IMR-90 (cell line): ENCODE results near the gene HNF1B. TPM values are rescaled to one million over a fixed set of nuclear protein-coding genes. Genes with fewer than 3 reads are reported as not detected.

ENCODE experiments used
- ATAC-seq: fragments of 200-7000 bp; cut with Tn5 transposase; 2 replicates; pipeline ENCODE4 v1.9.1; 2020; ENCODE audit warnings: low read depth, mild to moderate bottlenecking, moderate library complexity
- BruUV-seq: library from RNA; stranded (reverse); fragments of 400-500 nt; replicated peaks from 2 replicates; lab custom pipeline; 2021; lab: Mats Ljungman, UMichigan
- CTCF ChIA-PET: fragments of 300-600 bp; formaldehyde crosslinking; extraction: SDS; loops from one replicate; lab custom pipeline; 2021; ENCODE audit warnings: antibody characterized with exemption; lab: Yijun Ruan, JAX
- POLR2A ChIA-PET: fragments of 300-600 bp; sonication (Branson Sonifier 250); formaldehyde crosslinking; loops from one replicate; lab custom pipeline; 2022; ENCODE audit warnings: antibody characterized with exemption; ENCODE audit not compliant: unreplicated experiment; lab: Charles Lee
- DNase-seq: peaks from one replicate; pipeline ENCODE4 v3.0.0; 2013
- H2AFZ ChIP-seq: replicated peaks from 2 replicates; pipeline ENCODE3; 2013; ENCODE audit warnings: low read length, mild to moderate bottlenecking; ENCODE audit not compliant: poor library complexity
- H2AK5ac ChIP-seq: 2 replicates; pipeline ENCODE4 v1.6.1; 2013; ENCODE audit warnings: low read depth, low read length, inconsistent platforms
- H2AK9ac ChIP-seq: replicated peaks from 2 replicates; pipeline ENCODE3; 2013; ENCODE audit warnings: mild to moderate bottlenecking, low read depth, low read length, moderate library complexity; ENCODE audit not compliant: poor library complexity
- H2BK120ac ChIP-seq: 2 replicates; pipeline ENCODE4 v1.6.1; 2013; ENCODE audit warnings: low read depth, low read length, inconsistent platforms
- H2BK15ac ChIP-seq: 3 replicates; pipeline ENCODE4 v1.6.1; 2013; ENCODE audit warnings: low read depth, low read length, inconsistent platforms
- H2BK20ac ChIP-seq: 2 replicates; pipeline ENCODE4 v1.6.1; 2013; ENCODE audit warnings: low read depth, mild to moderate bottlenecking, inconsistent platforms, low read length, moderate library complexity
- H2BK5ac ChIP-seq: 2 replicates; pipeline ENCODE4 v1.6.1; 2013; ENCODE audit warnings: mild to moderate bottlenecking, low read depth, low read length, inconsistent platforms; ENCODE audit not compliant: poor library complexity, severe bottlenecking
- H3K14ac ChIP-seq: replicated peaks from 2 replicates; pipeline ENCODE4 v1.6.1; 2013; ENCODE audit warnings: low read depth, low read length, inconsistent platforms
- H3K18ac ChIP-seq: 2 replicates; pipeline ENCODE4 v1.6.1; 2013; ENCODE audit warnings: low read depth, low read length, control low read depth
- H3K23ac ChIP-seq: 2 replicates; pipeline ENCODE4 v1.6.1; 2013; ENCODE audit warnings: low read depth, low read length, inconsistent platforms
- H3K27ac ChIP-seq: 2 replicates; pipeline ENCODE4 v1.5.1; 2013; ENCODE audit warnings: mild to moderate bottlenecking, control low read depth, low read length; ENCODE audit not compliant: insufficient read depth
- H3K27me3 ChIP-seq: 2 replicates; pipeline ENCODE4 v1.6.1; 2013; ENCODE audit warnings: low read length; ENCODE audit not compliant: control insufficient read depth, insufficient read depth
- H3K36me3 ChIP-seq: 2 replicates; pipeline ENCODE4 v1.6.1; 2013; ENCODE audit warnings: low read length, mixed read lengths; ENCODE audit not compliant: control insufficient read depth, insufficient read depth
- H3K4ac ChIP-seq: 2 replicates; pipeline ENCODE4 v1.6.1; 2013; ENCODE audit warnings: low read depth, low read length, inconsistent platforms
- H3K4me1 ChIP-seq: 2 replicates; pipeline ENCODE4 v1.6.1; 2013; ENCODE audit warnings: low read length, mixed read lengths; ENCODE audit not compliant: control insufficient read depth, insufficient read depth
- H3K4me2 ChIP-seq: 2 replicates; pipeline ENCODE4 v1.6.1; 2013; ENCODE audit warnings: low read depth, mild to moderate bottlenecking, control low read depth, low read length, moderate library complexity
- H3K4me3 ChIP-seq: 2 replicates; pipeline ENCODE4 v1.5.1; 2013; ENCODE audit warnings: low read depth, mild to moderate bottlenecking, control low read depth, low read length, moderate library complexity; ENCODE audit not compliant: insufficient read depth
- H3K56ac ChIP-seq: 2 replicates; pipeline ENCODE4 v1.6.1; 2013; ENCODE audit warnings: low read length, inconsistent platforms; ENCODE audit not compliant: insufficient read depth; ENCODE audit errors: extremely low read depth
- H3K79me1 ChIP-seq, 2 experiments: 2 replicates each; pipeline ENCODE4 v1.6.1; 2013; ENCODE audit warnings: low read length in 2 of 2, inconsistent platforms in 1 of 2, low read depth in 1 of 2
- H3K9ac ChIP-seq: 2 replicates; pipeline ENCODE4 v1.6.1; 2013; ENCODE audit warnings: low read depth, low read length, control low read depth
- H3K9me1 ChIP-seq: 2 replicates; pipeline ENCODE4 v1.6.1; 2013; ENCODE audit warnings: low read length, inconsistent platforms; ENCODE audit not compliant: insufficient read depth
- H3K9me3 ChIP-seq: 2 replicates; pipeline ENCODE4 v1.6.1; 2013; ENCODE audit warnings: low read length; ENCODE audit not compliant: control insufficient read depth, insufficient read depth
- H4K20me1 ChIP-seq: 2 replicates; pipeline ENCODE4 v1.6.1; 2013; ENCODE audit warnings: low read length, inconsistent platforms; ENCODE audit not compliant: insufficient read depth
- H4K5ac ChIP-seq: 2 replicates; pipeline ENCODE4 v1.6.1; 2013; ENCODE audit warnings: mild to moderate bottlenecking, low read depth, low read length, control low read depth
- H4K8ac ChIP-seq, 2 experiments: 2 replicates each; pipeline ENCODE4 v1.6.1; 2013; ENCODE audit warnings: low read depth in 2 of 2, low read length in 2 of 2, control low read depth in 1 of 2, inconsistent platforms in 1 of 2
- H4K91ac ChIP-seq: 2 replicates; pipeline ENCODE4 v1.6.1; 2013; ENCODE audit warnings: low read depth, low read length, inconsistent platforms; ENCODE audit not compliant: insufficient read depth
- BHLHE40 ChIP-seq: fragments of 150-350 bp; IDR thresholded peaks from 2 replicates; pipeline ENCODE4 v1.6.1; 2016; ENCODE audit warnings: mild to moderate bottlenecking, low read depth, low read length
- CHD1 ChIP-seq: IDR thresholded peaks from 2 replicates; pipeline ENCODE4 v1.6.1; 2012; ENCODE audit warnings: low read depth, low read length, improper control_type of control experiment
- MAFK ChIP-seq: IDR thresholded peaks from 2 replicates; pipeline ENCODE4 v1.6.1; 2012; ENCODE audit warnings: low read depth, low read length, improper control_type of control experiment
- MXI1 ChIP-seq: IDR thresholded peaks from 2 replicates; pipeline ENCODE4 v1.6.1; 2012; ENCODE audit warnings: low read depth, mild to moderate bottlenecking, low read length, moderate library complexity, borderline replicate concordance
- NFE2L2 ChIP-seq: fragments of 150-350 bp; IDR thresholded peaks from 2 replicates; pipeline ENCODE4 v1.6.1; 2016; ENCODE audit warnings: low read depth, mild to moderate bottlenecking, low read length
- SMC3 ChIP-seq: fragments of 150-350 bp; IDR thresholded peaks from 2 replicates; pipeline ENCODE4 v1.6.1; 2016; ENCODE audit warnings: low read depth, mild to moderate bottlenecking, antibody characterized with exemption, low read length, moderate library complexity
- WGBS, 2 experiments: methylation state at CpG; one replicate each; pipeline versions ENCODE4 v1.1.5 to v1.1.7; 2013; ENCODE audit warnings: missing lambda C conversion rate in 2 of 2; ENCODE audit not compliant: insufficient read length in 1 of 2; ENCODE audit errors: extremely low coverage in 2 of 2; 5-methylcytosine and 5-hydroxymethylcytosine counted together
- dilution Hi-C: fragments of 300-500 bp; cut with HindIII; formaldehyde crosslinking; loops from one replicate; pipeline ENCODE4 v1.14.3; 2018; ENCODE audit warnings: low sequenced_read_pairs; ENCODE audit not compliant: unreplicated experiment
- in situ Hi-C: fragments of 300-500 bp; cut with MboI; formaldehyde crosslinking; loops from 3 replicates; pipeline ENCODE4 v1.14.3; 2019; ENCODE audit warnings: low sequenced_read_pairs, inconsistent platforms, mixed read lengths
- intact Hi-C: fragments of 100-400 bp; cut with micrococcal nuclease; formaldehyde crosslinking; loops from 2 replicates; pipeline ENCODE4 v1.10.0; 2022
- polyA plus RNA-seq, 3 experiments: library from polyadenylated mRNA; depleted of rRNA; stranded (reverse); fragments of >200 nt; gene quantifications; 2 replicates each; pipeline ENCODE4 v1.2.3, GENCODE V29; 2012; ENCODE audit warnings: low replicate concordance in 1 of 3
- total RNA-seq: library from RNA; depleted of rRNA; stranded (reverse); fragments of >200 nt; gene quantifications from 2 replicates; pipeline ENCODE4 v1.2.3, GENCODE V29; 2012
- TF ChIP-seq, protein P1 (sequence below): fragments of 150-350 bp; IDR thresholded peaks from 2 replicates; pipeline ENCODE4 v1.6.1; 2017; ENCODE audit warnings: mild to moderate bottlenecking, antibody characterized with exemption, low read length, low read depth

Gene HNF1B
- total and polyA plus RNA-seq, 2 of the 4 experiments (the other 2 are of a cell fraction) = not detected

DNA sequence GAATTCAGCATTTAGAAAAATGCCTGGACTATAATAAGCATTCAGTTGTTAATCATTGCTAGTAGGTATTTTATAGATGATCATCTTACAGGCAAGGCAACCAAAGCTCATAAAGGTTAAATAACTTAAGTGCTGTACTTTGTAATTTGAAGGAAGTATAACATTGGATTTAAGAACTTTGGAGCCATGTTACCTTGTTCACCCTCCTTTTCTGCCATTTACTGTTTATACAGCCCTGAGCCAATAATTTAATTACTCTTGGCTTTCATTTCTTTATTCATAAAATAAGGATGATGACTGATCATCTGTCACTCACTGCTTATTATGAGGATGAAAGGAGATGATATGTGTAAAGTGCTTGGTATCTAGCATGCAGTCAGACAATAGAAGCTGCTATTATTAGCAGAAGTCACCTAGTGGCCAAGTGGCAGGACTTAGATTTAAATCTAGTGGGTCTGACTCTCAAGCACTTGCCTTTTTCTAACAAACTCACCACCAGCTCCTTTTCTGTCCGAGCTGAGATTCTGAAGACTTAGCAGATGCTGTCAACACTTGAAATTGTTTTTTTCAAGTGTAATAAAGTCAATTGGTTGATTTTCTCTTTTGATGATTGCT is 83.4 kb downstream of the HNF1B start:
- CTCF ChIA-PET = interaction anchor here (0.5 to 1.4 kb wide), 2 partner anchors 11 kb away, joined by 4 to 10 read pairs; no protein-coding TSS in a partner anchor
- ATAC-seq = no peak
- H2AFZ ChIP-seq = no peak overlapping the region

More for the DNA sequence above, 83.4 kb downstream of the HNF1B start:
- Histone ChIP-seq H3K4me2 (no peak overlapping the region), H4K91ac (no peak overlapping the region), H4K8ac (no peak overlapping the region), H3K9me3 (no peaks in the 10 kb centered on the region), H3K9me1 (no peaks in the 10 kb centered on the region), H2BK5ac (no peak overlapping the region), H3K9ac (no peak overlapping the region), H3K4ac (no peak overlapping the region), H3K18ac (no peak overlapping the region), H3K27ac (no peak overlapping the region), H3K79me1 (no peaks in the 10 kb centered on the region), H4K20me1 (no peaks in the 10 kb centered on the region), H3K14ac (no peak overlapping the region), H3K4me3 (no peak overlapping the region), H3K23ac (no peak overlapping the region), H2AK9ac (no peak overlapping the region), H2AK5ac (no peak overlapping the region), H2BK20ac (no peak overlapping the region), H3K56ac (no peak overlapping the region), H4K5ac (no peak overlapping the region), H3K4me1 (no peaks in the 10 kb centered on the region), H2BK15ac (no peak overlapping the region), H3K27me3 (no peaks in the 10 kb centered on the region), H2BK120ac (no peak overlapping the region), H3K36me3 (no peaks in the 10 kb centered on the region)
- in situ Hi-C loops (no loop called here), dilution Hi-C loops (no loop called here), intact Hi-C loops (no loop called here)
- TF ChIP-seq MXI1 = no peak
- no peak for TF ChIP-seq CHD1
- no peak for TF ChIP-seq SMC3
- no peak for TF ChIP-seq MAFK
- no peak for TF ChIP-seq BHLHE40
- TF ChIP-seq NFE2L2 = no peak
- TF ChIP-seq, protein P1, sequence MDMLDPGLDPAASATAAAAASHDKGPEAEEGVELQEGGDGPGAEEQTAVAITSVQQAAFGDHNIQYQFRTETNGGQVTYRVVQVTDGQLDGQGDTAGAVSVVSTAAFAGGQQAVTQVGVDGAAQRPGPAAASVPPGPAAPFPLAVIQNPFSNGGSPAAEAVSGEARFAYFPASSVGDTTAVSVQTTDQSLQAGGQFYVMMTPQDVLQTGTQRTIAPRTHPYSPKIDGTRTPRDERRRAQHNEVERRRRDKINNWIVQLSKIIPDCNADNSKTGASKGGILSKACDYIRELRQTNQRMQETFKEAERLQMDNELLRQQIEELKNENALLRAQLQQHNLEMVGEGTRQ = no peak
- no TSS peak for BruUV-seq
- no CpG with 5 or more reads among the region's 1 CpG for WGBS, 2 experiments
- DNase-seq = no peak
- POLR2A ChIA-PET = no interaction called here
